GM19351 (cell line): ENCODE data around the gene QSER1.
A peak's percentile ranks its signal among the peaks of the same experiment; 100 is the strongest.

ENCODE experiments used
- ATAC-seq: cut with Tn5 transposase; IDR thresholded peaks from one replicate; pipeline ENCODE4 v1.9.1; 2021; ENCODE audit warnings: mild to moderate bottlenecking, moderate library complexity; ENCODE audit not compliant: unreplicated experiment

Gene QSER1

GRCh38 chr11:32890843-32891656 lies 1.6 kb upstream of the QSER1 start:
- ATAC-seq, result no peak

- ATAC-seq, result no peak
These were observed 805 bp upstream of the QSER1 start for GRCh38 chr11:32891657-32892354.

GRCh38 chr11:32893093-32893342 lies 407 bp downstream of the QSER1 start:
- no peak for ATAC-seq

- ATAC-seq, result peak; percentile 34
These were observed 935 bp downstream of the QSER1 start for GRCh38 chr11:32893343-32894148.

GRCh38 chr11:32894149-32894827 lies 1.7 kb downstream of the QSER1 start:
- no peak for ATAC-seq

- ATAC-seq, result no peak
These were observed 2.3 kb downstream of the QSER1 start for GRCh38 chr11:32894921-32895320.

- ATAC-seq, result no peak
These were observed 2.9 kb downstream of the QSER1 start for GRCh38 chr11:32895471-32895870.

GRCh38 chr11:32897103-32897502 lies 4.5 kb downstream of the QSER1 start:
- no peak for ATAC-seq

GRCh38 chr11:32899438-32899837 lies 6.8 kb downstream of the QSER1 start:
- peak; percentile 77 for ATAC-seq

GRCh38 chr11:32902089-32902665 lies 9.6 kb downstream of the QSER1 start:
- ATAC-seq, result no peak

GRCh38 chr11:32905028-32905667 lies 12.5 kb downstream of the QSER1 start:
- ATAC-seq, result no peak

GRCh38 chr11:32908619-32909018 lies 16.0 kb downstream of the QSER1 start:
- no peak for ATAC-seq

- ATAC-seq, result no peak
These were observed 18.8 kb downstream of the QSER1 start for GRCh38 chr11:32911413-32911812.

GRCh38 chr11:32913445-32913844 lies 20.8 kb downstream of the QSER1 start:
- ATAC-seq, result no peak

- no peak for ATAC-seq
These were observed 23.8 kb downstream of the QSER1 start for GRCh38 chr11:32916361-32916760.

- no peak for ATAC-seq
These were observed 24.4 kb downstream of the QSER1 start for GRCh38 chr11:32916994-32917393.

GRCh38 chr11:32918427-32918826 lies 25.8 kb downstream of the QSER1 start:
- ATAC-seq, result no peak

GRCh38 chr11:32919338-32919737 lies 26.7 kb downstream of the QSER1 start:
- ATAC-seq, result no peak

- ATAC-seq, result no peak
These were observed 28.0 kb downstream of the QSER1 start for GRCh38 chr11:32920570-32920969.

- ATAC-seq, result no peak
These were observed 28.6 kb downstream of the QSER1 start for GRCh38 chr11:32921204-32921603.
